Right lobe of liver (tissue), 6 donors: Measurements from ENCODE around the gene NDOR1. TPM values are rescaled to one million over a fixed set of nuclear protein-coding genes. Genes with fewer than 3 reads are reported as not detected.

Source experiments
- ATAC-seq, 4 donors: fragments of 200-7000 bp; cut with Tn5 transposase; one replicate each; pipeline ENCODE4 v1.9.1; 2020; ENCODE audit warnings: mild to moderate bottlenecking in 4 of 4, moderate library complexity in 4 of 4
- DNase-seq, 3 donors: peaks; one replicate each; pipeline ENCODE4 v3.0.0-alpha.2; 2020
- H3K27ac ChIP-seq, 3 donors: fragments of 200-600 bp; one replicate each; pipeline ENCODE4 v1.8.0; 2022
- H3K27me3 ChIP-seq, 2 donors: fragments of 200-600 bp; one replicate each; pipeline ENCODE4 v1.8.0; 2022
- H3K36me3 ChIP-seq, 4 donors: fragments of 200-600 bp; sonication (generic) in 1 of 4; one replicate each; pipeline versions ENCODE4 v1.5.1 to v1.8.0; 2017 to 2022; ENCODE audit warnings: control low read depth in 1 of 4
- H3K4me1 ChIP-seq, 4 donors: fragments of 200-600 bp; sonication (generic) in 1 of 4; one replicate each; pipeline versions ENCODE4 v1.5.1 to v1.8.0; 2017 to 2022; ENCODE audit warnings: control low read depth in 1 of 4
- H3K4me3 ChIP-seq, 3 donors: fragments of 200-600 bp; one replicate each; pipeline ENCODE4 v1.8.0; 2022
- H3K9me3 ChIP-seq, 4 donors: fragments of 200-600 bp; sonication (generic) in 1 of 4; one replicate each; pipeline versions ENCODE4 v1.5.1 to v1.8.0; 2017 to 2022; ENCODE audit warnings: control low read depth in 1 of 4
- CTCF ChIP-seq, 4 donors: fragments of 200-600 bp in 3 of 4; fragments of 450-650 bp in 1 of 4; IDR thresholded peaks; one replicate each; pipeline versions ENCODE4 v1.5.1 to v1.8.0; 2016 to 2022; ENCODE audit warnings: antibody characterized with exemption in 4 of 4, mild to moderate bottlenecking in 2 of 4
- POLR2A ChIP-seq: fragments of 450-650 bp; IDR thresholded peaks from one replicate; pipeline ENCODE4 v1.6.1; 2017; ENCODE audit warnings: antibody characterized with exemption, mild to moderate bottlenecking
- WGBS: methylation state at CpG from one replicate; pipeline ENCODE4 v1.1.6; 2018; ENCODE audit warnings: low coverage, low lambda C conversion rate; ENCODE audit not compliant: insufficient coverage; ENCODE audit errors: missing lambda C conversion rate; 5-methylcytosine and 5-hydroxymethylcytosine counted together
- intact Hi-C, 2 donors: fragments of 100-400 bp; cut with DNase I; formaldehyde crosslinking; loops; one replicate each; pipeline versions ENCODE4 v1.11.2 to v1.14.1; 2022
- total RNA-seq, 6 experiments: library from RNA; depleted of rRNA in 2 of 6; stranded (reverse); fragments of >200 nt in 2 of 6; fragmentation: NEBNext Ultra II Directional in 3 of 6; extraction: Animal tissue kit (Norgen Biotek cat#: 25700) in 3 of 6; gene quantifications; one replicate each; pipeline versions ENCODE4 v1.1.0 to v1.2.4, GENCODE V29; 2016 to 2023
- donor health status: DM: no; HTN: yes; CAD: no.
- donor health status: DM: no; HTN: no; CAD: no.
- donor health status: DM: no; HTN: no; CAD: no.
- donor health status: DM: no; HTN: yes; CAD: no.
- donor health status: DM: no; HTN: yes; CAD: no.

Gene NDOR1
- total RNA-seq, 6 experiments from 2014 or later = 4.7 to 9.6 (median 7.4) TPM

GRCh38 chr9:137170486-137171148, 34.9 kb upstream of the NDOR1 start:
- Histone ChIP-seq H3K36me3 (no peaks in the 10 kb centered on the region), H3K4me1 (peaks cover 0 to 24% (median 0%) of the 10 kb centered on the region in 4 donors), H3K4me3 (no peak overlapping the region), H3K27me3 (peaks cover 0 to 44% of the 10 kb centered on the region in 2 donors), H3K27ac (no peak overlapping the region), H3K9me3 (no peaks in the 10 kb centered on the region)
- ATAC-seq (no peak), DNase-seq (no peak)
- TF ChIP-seq CTCF (IDR thresholded peaks at IDR 0.05) (no peak), POLR2A (no peak)
- WGBS = 31% methylated on average over 4 of the region's 14 CpGs
- intact Hi-C loops = no loop called here

- Histone ChIP-seq H3K4me3 (no peak overlapping the region), H3K4me1 (peaks cover 0 to 24% (median 0%) of the 10 kb centered on the region in 4 donors), H3K27me3 (peaks cover 0 to 37% of the 10 kb centered on the region in 2 donors), H3K9me3 (no peaks in the 10 kb centered on the region), H3K27ac (no peak overlapping the region), H3K36me3 (no peaks in the 10 kb centered on the region)
- intact Hi-C loops = no loop called here
- ATAC-seq (no peak), DNase-seq (no peak)
- no peak for TF ChIP-seq POLR2A
- no peak for TF ChIP-seq CTCF (IDR thresholded peaks at IDR 0.05)
- WGBS = no CpG with 5 or more reads among the region's 22 CpGs
These were observed 34.2 kb upstream of the NDOR1 start for GRCh38 chr9:137171149-137171900.

GRCh38 chr9:137172901-137173795, 32.4 kb upstream of the NDOR1 start:
- no peak for TF ChIP-seq POLR2A
- no peak for TF ChIP-seq CTCF (IDR thresholded peaks at IDR 0.05)
- Histone ChIP-seq H3K27ac (no peak overlapping the region), H3K4me1 (peaks cover 0 to 18% (median 0%) of the 10 kb centered on the region in 4 donors), H3K36me3 (no peaks in the 10 kb centered on the region), H3K27me3 (peaks cover 0 to 25% of the 10 kb centered on the region in 2 donors), H3K9me3 (no peaks in the 10 kb centered on the region), H3K4me3 (no peak overlapping the region)
- ATAC-seq (no peak), DNase-seq (no peak)
- intact Hi-C loops = no loop called here
- 32% methylated on average over 6 of the region's 21 CpGs for WGBS

GRCh38 chr9:137173796-137174664, 31.5 kb upstream of the NDOR1 start:
- 79% methylated on average over 6 of the region's 45 CpGs for WGBS
- H3K27ac ChIP-seq = no peak overlapping the region

More at GRCh38 chr9:137173796-137174664, 31.5 kb upstream of the NDOR1 start:
- Histone ChIP-seq H3K36me3 (no peaks in the 10 kb centered on the region), H3K4me3 (no peak overlapping the region), H3K27me3 (peaks cover 0 to 16% of the 10 kb centered on the region in 2 donors), H3K9me3 (no peaks in the 10 kb centered on the region), H3K4me1 (peaks cover 0 to 11% (median 0%) of the 10 kb centered on the region in 4 donors)
- intact Hi-C loops = no loop called here
- no peak for TF ChIP-seq POLR2A
- TF ChIP-seq CTCF (IDR thresholded peaks at IDR 0.05) = no peak
- DNase-seq (no peak), ATAC-seq (no peak)
